ENCODE measurements around the gene WASHC2A.
"Not testable (repeated sequence)": the region's sequence is repeated elsewhere in the genome, so short reads cannot be mapped to it uniquely, and the experiment has no call there.

DNA sequence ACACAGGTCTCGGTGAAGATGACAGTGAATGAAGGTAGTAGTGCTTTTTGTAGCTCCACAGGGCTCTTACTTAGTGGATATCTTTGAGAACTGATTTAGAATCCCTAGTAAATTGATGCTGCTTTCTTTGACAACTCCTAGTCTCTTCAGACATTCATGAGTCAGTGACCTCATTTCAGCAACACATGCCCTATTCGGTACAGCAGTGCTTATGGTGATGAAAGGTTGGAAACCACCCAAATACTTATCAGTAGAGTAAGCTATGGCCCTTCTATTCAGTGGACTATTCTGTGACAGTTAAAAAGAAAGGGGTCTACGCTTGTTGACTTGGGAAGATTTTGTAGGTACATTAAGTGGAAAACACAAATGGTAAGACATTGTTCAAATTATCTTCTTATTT is 29.0 kb downstream of the WASHC2A start:
- TF ChIP-seq, protein P1, sequence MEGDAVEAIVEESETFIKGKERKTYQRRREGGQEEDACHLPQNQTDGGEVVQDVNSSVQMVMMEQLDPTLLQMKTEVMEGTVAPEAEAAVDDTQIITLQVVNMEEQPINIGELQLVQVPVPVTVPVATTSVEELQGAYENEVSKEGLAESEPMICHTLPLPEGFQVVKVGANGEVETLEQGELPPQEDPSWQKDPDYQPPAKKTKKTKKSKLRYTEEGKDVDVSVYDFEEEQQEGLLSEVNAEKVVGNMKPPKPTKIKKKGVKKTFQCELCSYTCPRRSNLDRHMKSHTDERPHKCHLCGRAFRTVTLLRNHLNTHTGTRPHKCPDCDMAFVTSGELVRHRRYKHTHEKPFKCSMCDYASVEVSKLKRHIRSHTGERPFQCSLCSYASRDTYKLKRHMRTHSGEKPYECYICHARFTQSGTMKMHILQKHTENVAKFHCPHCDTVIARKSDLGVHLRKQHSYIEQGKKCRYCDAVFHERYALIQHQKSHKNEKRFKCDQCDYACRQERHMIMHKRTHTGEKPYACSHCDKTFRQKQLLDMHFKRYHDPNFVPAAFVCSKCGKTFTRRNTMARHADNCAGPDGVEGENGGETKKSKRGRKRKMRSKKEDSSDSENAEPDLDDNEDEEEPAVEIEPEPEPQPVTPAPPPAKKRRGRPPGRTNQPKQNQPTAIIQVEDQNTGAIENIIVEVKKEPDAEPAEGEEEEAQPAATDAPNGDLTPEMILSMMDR (IDR thresholded peaks at IDR 0.05): not testable (repeated sequence)
- TF ChIP-seq POLR2A (IDR thresholded peaks at IDR 0.05): not testable (repeated sequence)
